Kidney epithelial cell (primary cell): ENCODE results near the gene SLC4A5. TPM values are rescaled to one million over a fixed set of nuclear protein-coding genes. Genes with fewer than 3 reads are reported as not detected.

Experiments used
- DNase-seq: peaks from one replicate; pipeline ENCODE4 v3.0.0-alpha.2; 2010; ENCODE audit warnings: low read depth
- H3K27me3 ChIP-seq: 2 replicates; pipeline ENCODE4 v1.6.0; 2011; ENCODE audit warnings: low read length; ENCODE audit not compliant: control insufficient read depth, insufficient read depth
- H3K36me3 ChIP-seq: 2 replicates; pipeline ENCODE4 v1.5.1; 2011; ENCODE audit warnings: low read length; ENCODE audit not compliant: control insufficient read depth, insufficient read depth
- H3K4me3 ChIP-seq: 2 replicates; pipeline ENCODE4 v1.5.1; 2011; ENCODE audit warnings: low read depth, mild to moderate bottlenecking, control low read depth, low read length
- CTCF ChIP-seq: IDR thresholded peaks from 2 replicates; pipeline ENCODE4 v1.5.1; 2011; ENCODE audit warnings: mild to moderate bottlenecking, moderate library complexity, low read length, control low read depth, inconsistent platforms; ENCODE audit not compliant: insufficient read depth, poor library complexity, severe bottlenecking
- total RNA-seq: library from RNA; depleted of rRNA; stranded (reverse); fragments of >200 nt; gene quantifications from 2 replicates; pipeline ENCODE4 v1.2.3, GENCODE V29; 2015

Gene SLC4A5, protein sequence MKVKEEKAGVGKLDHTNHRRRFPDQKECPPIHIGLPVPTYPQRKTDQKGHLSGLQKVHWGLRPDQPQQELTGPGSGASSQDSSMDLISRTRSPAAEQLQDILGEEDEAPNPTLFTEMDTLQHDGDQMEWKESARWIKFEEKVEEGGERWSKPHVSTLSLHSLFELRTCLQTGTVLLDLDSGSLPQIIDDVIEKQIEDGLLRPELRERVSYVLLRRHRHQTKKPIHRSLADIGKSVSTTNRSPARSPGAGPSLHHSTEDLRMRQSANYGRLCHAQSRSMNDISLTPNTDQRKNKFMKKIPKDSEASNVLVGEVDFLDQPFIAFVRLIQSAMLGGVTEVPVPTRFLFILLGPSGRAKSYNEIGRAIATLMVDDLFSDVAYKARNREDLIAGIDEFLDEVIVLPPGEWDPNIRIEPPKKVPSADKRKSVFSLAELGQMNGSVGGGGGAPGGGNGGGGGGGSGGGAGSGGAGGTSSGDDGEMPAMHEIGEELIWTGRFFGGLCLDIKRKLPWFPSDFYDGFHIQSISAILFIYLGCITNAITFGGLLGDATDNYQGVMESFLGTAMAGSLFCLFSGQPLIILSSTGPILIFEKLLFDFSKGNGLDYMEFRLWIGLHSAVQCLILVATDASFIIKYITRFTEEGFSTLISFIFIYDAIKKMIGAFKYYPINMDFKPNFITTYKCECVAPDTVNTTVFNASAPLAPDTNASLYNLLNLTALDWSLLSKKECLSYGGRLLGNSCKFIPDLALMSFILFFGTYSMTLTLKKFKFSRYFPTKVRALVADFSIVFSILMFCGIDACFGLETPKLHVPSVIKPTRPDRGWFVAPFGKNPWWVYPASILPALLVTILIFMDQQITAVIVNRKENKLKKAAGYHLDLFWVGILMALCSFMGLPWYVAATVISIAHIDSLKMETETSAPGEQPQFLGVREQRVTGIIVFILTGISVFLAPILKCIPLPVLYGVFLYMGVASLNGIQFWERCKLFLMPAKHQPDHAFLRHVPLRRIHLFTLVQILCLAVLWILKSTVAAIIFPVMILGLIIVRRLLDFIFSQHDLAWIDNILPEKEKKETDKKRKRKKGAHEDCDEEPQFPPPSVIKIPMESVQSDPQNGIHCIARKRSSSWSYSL
- total RNA-seq, result 1.2 and 1.8 TPM in 2 replicates

DNA sequence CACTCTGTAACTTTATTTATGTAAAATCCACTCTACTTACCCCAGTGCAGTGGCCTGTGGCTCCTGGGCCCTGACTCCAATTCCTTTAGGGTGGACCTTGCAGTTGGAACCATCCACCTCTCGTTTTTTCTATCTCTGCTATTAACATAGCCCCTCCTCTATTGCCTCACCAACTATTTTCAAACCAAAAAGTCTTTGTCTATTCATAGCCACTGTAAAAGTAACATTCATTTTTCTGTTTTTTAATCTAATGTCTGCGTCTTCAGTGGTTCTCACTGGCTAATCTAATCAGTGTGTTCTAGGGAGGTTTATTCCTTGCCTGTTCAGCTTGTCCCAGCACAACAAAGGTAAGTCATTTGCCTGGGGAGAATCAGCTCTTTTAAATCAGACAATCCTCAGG is at the start of gene SLC4A5:
Gene SLC4A5, minus strand, starts transcription at position 101 of the 400 bp plus-strand sequence. CDS start 28,393 bp downstream, outside the sequence.
- Histone ChIP-seq H3K36me3 (no peaks in the 10 kb centered on the region), H3K27me3 (peaks cover 2% of the 10 kb centered on the region), H3K4me3 (no peak within 1 kb of the TSS)
- no peak for TF ChIP-seq CTCF
- no peak for DNase-seq

GRCh38 chr2:74392449-74392743 is 49.2 kb upstream of the SLC4A5 start:
- TF ChIP-seq CTCF, result no peak
- H3K27me3 ChIP-seq, result no peaks in the 10 kb centered on the region
- no peak for DNase-seq
- no peaks in the 10 kb centered on the region for H3K36me3 ChIP-seq
- no peak overlapping the region for H3K4me3 ChIP-seq

DNA sequence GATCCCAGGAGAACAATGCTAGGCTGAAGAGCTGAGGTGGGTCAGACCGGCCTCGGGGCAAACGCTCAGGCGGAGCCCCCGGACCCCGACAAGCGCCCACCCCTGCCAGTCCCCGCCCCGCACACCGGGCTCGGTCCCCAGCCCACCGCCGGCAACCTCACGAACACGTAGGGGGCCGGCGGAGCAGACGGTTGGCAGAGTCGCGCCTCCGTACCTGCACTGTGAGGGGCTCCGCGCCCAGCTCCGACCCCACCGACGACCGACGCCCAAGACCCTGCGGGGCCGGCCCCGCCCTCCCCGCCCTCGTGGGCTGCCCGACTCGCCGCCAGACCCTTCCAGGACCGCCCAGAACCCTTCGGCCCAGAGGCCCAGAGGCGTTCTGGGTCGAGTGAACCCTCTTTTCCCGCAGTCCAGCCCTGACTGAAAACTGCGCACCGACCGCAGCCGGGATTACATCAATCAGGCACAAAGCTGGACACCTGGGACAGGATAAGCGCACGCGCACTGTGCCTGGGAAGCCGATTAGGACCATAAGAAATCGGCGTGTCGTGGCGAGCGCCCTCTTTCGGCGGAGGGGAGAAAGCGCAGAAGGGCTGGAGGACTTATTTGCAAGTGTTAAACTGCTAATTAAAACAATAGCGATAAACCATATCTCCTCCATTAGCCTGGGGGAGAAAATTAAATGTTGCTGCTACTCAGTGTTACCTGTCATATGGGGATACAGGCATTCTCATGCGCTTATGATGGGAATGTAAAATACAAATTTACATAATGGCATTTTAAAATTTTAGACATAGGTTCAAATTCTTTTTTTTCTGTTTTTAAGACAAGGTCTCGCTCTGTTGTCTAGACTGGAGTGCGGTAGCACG is 48.6 kb upstream of the SLC4A5 start:
- peak; percentile 52 for DNase-seq
- Histone ChIP-seq H3K4me3 (peak overlapping the region; percentile 93), H3K36me3 (no peaks in the 10 kb centered on the region), H3K27me3 (no peaks in the 10 kb centered on the region)
- peak; percentile 99 for TF ChIP-seq CTCF

DNA sequence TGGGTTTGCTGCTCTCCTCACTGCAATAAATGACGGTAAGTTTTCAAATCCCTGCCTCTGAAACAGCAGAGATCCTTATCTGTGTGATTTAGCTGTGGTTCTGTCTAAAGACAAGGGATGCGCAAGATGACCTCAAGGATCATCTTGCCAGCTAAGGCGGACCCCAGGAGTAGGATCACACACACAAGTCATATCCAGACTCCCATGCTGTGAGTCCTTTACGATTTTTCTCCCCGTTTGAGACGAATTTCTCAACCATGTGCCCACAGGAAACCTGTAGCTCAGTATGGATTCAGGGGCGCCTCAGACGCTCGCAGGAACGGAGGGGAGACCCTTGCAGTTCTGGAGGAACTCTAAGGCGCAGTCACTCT is 48.0 kb upstream of the SLC4A5 start:
- Histone ChIP-seq H3K36me3 (no peaks in the 10 kb centered on the region), H3K4me3 (peak overlapping the region; percentile 93), H3K27me3 (no peaks in the 10 kb centered on the region)
- no peak for TF ChIP-seq CTCF
- DNase-seq, result no peak

- Histone ChIP-seq H3K4me3 (peak overlapping the region; percentile 93), H3K27me3 (no peaks in the 10 kb centered on the region), H3K36me3 (no peaks in the 10 kb centered on the region)
- DNase-seq, result no peak
- no peak for TF ChIP-seq CTCF
Measured at GRCh38 chr2:74390606-74391005, 47.4 kb upstream of the SLC4A5 start.
